Left lung (tissue), 10 donors: ENCODE measurements around the gene TIAM1. TPM values are rescaled to one million over a fixed set of nuclear protein-coding genes. Genes with fewer than 3 reads are reported as not detected.

Experiments used
- ATAC-seq: fragments of 200-7000 bp; cut with Tn5 transposase; one replicate; pipeline ENCODE4 v1.9.1; 2020; ENCODE audit warnings: moderate library complexity
- DNase-seq, 4 donors: peaks; one replicate each; pipeline ENCODE4 v3.0.0-alpha.2; 2013 to 2020
- H3K27ac ChIP-seq, 2 donors: fragments of 200-600 bp; sonication (generic) in 1 of 2; one replicate each; pipeline versions ENCODE4 v1.5.0 to v1.8.0; 2020 to 2021
- H3K27me3 ChIP-seq, 2 donors: fragments of 200-600 bp; sonication (generic) in 1 of 2; one replicate each; pipeline versions ENCODE4 v1.5.0 to v1.8.0; 2020 to 2021
- H3K36me3 ChIP-seq, 2 donors: fragments of 200-600 bp; sonication (generic) in 1 of 2; one replicate each; pipeline versions ENCODE4 v1.5.0 to v1.8.0; 2020 to 2021
- H3K4me1 ChIP-seq, 2 donors: fragments of 200-600 bp; one replicate each; pipeline ENCODE4 v1.8.0; 2021
- H3K4me3 ChIP-seq, 2 donors: fragments of 200-600 bp; sonication (generic) in 1 of 2; one replicate each; pipeline versions ENCODE4 v1.5.0 to v1.8.0; 2020 to 2021; ENCODE audit warnings: mild to moderate bottlenecking in 1 of 2
- H3K9me3 ChIP-seq, 2 donors: fragments of 200-600 bp; sonication (generic) in 1 of 2; one replicate each; pipeline versions ENCODE4 v1.5.0 to v1.8.0; 2020 to 2021
- CTCF ChIP-seq, 2 donors: fragments of 200-600 bp; sonication (generic) in 1 of 2; IDR thresholded peaks; one replicate each; pipeline versions ENCODE4 v1.5.0 to v1.8.0; 2021; ENCODE audit warnings: antibody characterized with exemption in 2 of 2
- intact Hi-C, 2 donors: fragments of 100-400 bp; cut with DNase I; formaldehyde crosslinking; loops; one replicate each; pipeline versions ENCODE4 v1.11.2 to v1.14.2; 2022
- polyA plus RNA-seq, 6 donors: library from polyadenylated mRNA; unstranded; fragments of 120-200 nt; gene quantifications; one replicate each; pipeline ENCODE4 v1.2.1, GENCODE V29; 2013; ENCODE audit not compliant: insufficient read length in 6 of 6
- total RNA-seq, 2 donors: library from RNA; stranded (reverse); fragmentation: NEBNext Ultra II Directional; extraction: Animal tissue kit (Norgen Biotek cat#: 25700); gene quantifications; one replicate each; pipeline ENCODE4 v1.2.1, GENCODE V29; 2021
- donor health status: DM: no; HTN: yes; CAD: no.
- donor health status: DM: no; HTN: no; CAD: no.

TIAM1 gene
- total and polyA plus RNA-seq, 8 donors: 9.7 to 65.5 (median 49.5) TPM

- Histone ChIP-seq H3K9me3 (no peaks in the 10 kb centered on the region), H3K27ac (no peak overlapping the region), H3K4me3 (no peak overlapping the region), H3K36me3 (no peaks in the 10 kb centered on the region), H3K27me3 (no peaks in the 10 kb centered on the region), H3K4me1 (no peaks in the 10 kb centered on the region)
- DNase-seq: no peak
- ATAC-seq: no peak
- no peak for TF ChIP-seq CTCF (IDR thresholded peaks at IDR 0.05)
- intact Hi-C loops: no loop called here
These were observed 38.0 kb upstream of the TIAM1 start for GRCh38 chr21:31382060-31382459.

GRCh38 chr21:31376301-31376700 is 32.2 kb upstream of the TIAM1 start:
- intact Hi-C loops: no loop called here
- Histone ChIP-seq H3K4me3 (no peak overlapping the region), H3K27ac (no peak overlapping the region), H3K4me1 (no peaks in the 10 kb centered on the region), H3K27me3 (no peaks in the 10 kb centered on the region), H3K36me3 (no peaks in the 10 kb centered on the region), H3K9me3 (no peaks in the 10 kb centered on the region)
- no peak for TF ChIP-seq CTCF (IDR thresholded peaks at IDR 0.05)
- no peak for DNase-seq
- no peak for ATAC-seq

GRCh38 chr21:31374395-31374794 is 30.3 kb upstream of the TIAM1 start:
- Histone ChIP-seq H3K27ac (no peak overlapping the region), H3K36me3 (no peaks in the 10 kb centered on the region), H3K27me3 (no peaks in the 10 kb centered on the region), H3K4me3 (no peak overlapping the region), H3K4me1 (no peaks in the 10 kb centered on the region), H3K9me3 (no peaks in the 10 kb centered on the region)
- ATAC-seq: no peak
- TF ChIP-seq CTCF (IDR thresholded peaks at IDR 0.05): no peak
- intact Hi-C loops: no loop called here
- DNase-seq: no peak

GRCh38 chr21:31372471-31372765 is 28.4 kb upstream of the TIAM1 start:
- no peak for ATAC-seq
- Histone ChIP-seq H3K9me3 (no peaks in the 10 kb centered on the region), H3K27me3 (no peaks in the 10 kb centered on the region), H3K27ac (no peak overlapping the region), H3K36me3 (no peaks in the 10 kb centered on the region), H3K4me1 (no peaks in the 10 kb centered on the region), H3K4me3 (no peak overlapping the region)
- no peak for DNase-seq
- intact Hi-C loops: no loop called here
- TF ChIP-seq CTCF (IDR thresholded peaks at IDR 0.05): no peak

- Histone ChIP-seq H3K4me3 (no peak overlapping the region), H3K9me3 (no peaks in the 10 kb centered on the region), H3K27me3 (no peaks in the 10 kb centered on the region), H3K4me1 (no peaks in the 10 kb centered on the region), H3K36me3 (no peaks in the 10 kb centered on the region), H3K27ac (no peak overlapping the region)
- DNase-seq: no peak
- no peak for ATAC-seq
- intact Hi-C loops: no loop called here
- no peak for TF ChIP-seq CTCF (IDR thresholded peaks at IDR 0.05)
These were observed 27.8 kb upstream of the TIAM1 start for GRCh38 chr21:31371715-31372470.
